ENCODE results near the gene WDR27.

Gene WDR27

DNA sequence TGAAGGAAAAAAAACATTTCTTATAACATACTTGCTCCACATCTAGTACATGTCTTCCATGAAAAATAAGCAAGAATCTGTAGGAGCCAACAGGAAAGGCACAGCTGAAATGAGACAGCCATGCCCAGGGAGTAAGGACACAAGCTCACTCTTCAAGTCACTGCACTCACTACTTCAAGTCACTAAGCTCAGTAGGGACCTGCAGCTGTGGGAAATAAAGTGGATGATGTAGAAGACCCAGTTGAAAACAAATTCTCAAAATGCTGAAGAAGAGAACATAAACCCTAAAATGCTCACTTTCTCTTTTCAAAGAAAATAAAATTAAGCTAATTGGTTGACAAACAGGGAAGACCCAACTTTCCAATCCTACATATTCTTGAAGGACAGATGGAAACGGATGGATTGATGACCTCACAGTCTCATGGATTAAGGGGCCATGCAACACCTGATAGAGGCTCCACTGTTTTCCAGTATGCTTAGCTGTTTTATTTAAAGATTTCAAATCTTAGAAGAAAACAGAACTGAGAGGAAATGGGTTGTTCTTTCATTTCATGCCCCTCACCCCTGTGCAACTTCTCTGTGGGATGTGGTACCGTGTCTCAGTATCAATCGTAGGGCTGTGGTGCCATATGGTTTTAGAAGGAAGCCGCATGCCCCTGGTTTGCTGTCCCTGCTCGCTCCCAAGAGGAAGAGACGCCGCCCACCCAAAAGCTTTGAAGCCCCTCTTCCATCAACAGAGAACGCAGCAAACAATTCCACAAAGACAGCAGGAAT lies 133.3 kb downstream of the WDR27 start:
- DNase-seq (ENCODE audit: low read depth in 1 of 2, low spot score in 1 of 2), result no peak

DNA sequence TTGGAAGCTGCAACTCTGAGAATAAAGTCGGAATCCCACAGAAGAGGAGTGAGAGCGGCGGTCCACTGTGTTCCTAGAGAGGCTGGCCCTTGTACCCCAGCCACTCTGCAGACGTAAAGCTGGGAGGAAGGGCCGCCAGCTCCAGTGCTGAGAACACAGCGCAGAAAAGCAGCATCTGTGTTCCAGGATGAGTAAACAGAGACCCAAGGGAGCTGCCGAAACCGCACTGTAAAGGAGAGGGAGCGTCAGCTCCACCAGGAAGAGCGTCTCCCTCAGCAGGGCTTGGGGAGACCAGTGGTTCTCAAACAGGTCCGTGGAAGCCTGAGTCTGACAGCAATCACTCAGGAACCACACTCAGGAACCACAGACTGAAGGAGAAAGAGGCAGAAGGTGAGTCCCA lies 134.0 kb downstream of the WDR27 start:
- no peak for DNase-seq (ENCODE audit: low read depth in 1 of 2, low spot score in 1 of 2)

DNA sequence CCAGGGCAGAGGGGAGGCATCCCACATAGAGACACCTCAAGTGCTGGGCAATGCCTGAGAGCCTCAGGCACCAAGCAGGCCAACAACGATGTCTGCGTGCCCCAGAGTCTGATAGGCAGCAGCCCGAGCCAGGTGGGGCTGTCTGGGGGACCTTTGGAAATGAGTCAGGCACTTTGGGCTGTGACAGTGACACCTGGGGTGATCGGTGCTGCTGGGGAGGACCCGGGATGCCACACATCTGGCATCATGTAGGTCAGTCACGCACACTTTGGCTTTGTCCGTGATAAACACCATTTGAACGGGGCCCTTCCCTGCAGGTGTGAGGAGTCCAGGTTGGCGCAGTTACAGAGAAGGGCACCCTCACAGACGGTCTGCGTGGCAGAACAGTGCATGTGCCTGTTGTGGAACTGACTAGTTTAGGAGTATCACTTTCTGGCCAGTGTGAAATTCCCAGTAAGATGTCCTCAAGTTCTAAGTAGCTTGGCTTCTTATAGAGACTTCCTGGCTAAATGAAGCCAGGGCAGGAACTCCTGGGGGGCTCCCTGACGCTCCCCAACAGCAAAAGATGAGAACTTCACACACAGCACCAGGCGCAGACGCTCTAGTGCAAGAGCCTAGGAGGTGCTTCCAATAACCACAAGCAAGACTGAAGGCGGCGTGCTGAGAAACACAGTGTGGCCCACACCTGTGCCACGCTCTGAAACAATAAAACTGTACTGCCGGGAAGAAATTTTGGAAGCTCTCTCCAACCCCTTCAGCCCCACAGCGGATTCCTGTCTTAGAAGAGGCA lies 134.7 kb downstream of the WDR27 start:
- no peak for DNase-seq (ENCODE audit: low read depth in 1 of 2, low spot score in 1 of 2)

DNA sequence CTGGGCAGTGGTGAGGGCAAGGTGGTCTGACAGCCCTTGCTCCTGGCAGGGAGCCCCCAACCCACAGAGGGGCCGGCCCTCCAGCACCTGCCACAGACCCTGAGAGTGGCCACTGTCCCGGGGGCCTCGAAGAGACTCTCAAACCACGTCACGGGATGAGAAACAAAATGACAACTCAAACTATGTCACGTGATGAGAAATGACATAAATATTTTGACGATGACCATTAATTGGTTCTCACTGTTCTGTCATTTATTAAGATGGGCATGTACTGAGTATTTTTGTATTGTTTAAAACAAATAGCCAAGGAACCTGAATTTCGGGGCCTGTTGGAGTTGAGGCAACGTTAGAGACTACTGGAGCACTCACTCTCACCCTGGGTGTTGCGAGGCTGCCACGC lies 135.5 kb downstream of the WDR27 start:
- DNase-seq (ENCODE audit: low read depth in 1 of 2, low spot score in 1 of 2), result no peak

DNA sequence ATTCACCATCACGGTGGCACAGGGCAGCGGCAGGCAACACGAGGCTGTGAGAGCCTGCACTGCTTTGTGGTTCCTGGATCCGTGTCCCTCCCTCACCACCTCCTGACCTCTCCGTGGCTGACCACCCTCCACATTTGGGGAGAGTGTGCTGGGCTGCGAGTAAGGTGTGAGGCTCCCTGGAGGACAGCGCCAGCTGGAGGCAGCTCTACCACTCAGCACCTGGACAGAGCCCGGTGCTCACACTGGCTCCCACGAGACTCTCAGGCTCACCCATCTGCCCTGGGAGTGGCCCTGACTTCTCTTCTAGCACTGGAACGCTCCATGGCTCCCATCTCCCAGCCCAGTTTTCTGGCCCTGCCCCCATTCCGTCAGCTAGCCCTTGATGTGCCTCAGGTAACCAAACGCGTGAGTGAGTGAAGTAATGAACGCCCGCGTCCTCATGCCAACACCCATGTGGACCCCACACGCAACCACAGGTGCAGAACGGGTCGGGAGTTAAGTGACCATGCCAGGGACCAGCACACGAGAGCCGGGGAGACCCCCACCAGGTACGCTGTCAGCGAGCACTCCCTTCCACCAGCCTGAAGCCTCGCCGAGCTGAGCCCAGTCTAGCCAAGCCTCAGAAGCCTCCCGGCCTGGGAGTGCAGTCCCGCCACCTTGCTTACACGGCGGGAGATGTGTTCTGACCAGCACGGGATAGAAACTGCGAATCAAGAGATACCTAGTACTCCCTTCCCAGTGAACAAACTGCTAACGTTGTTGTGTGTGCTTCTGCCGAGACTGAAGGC lies 137.2 kb downstream of the WDR27 start:
- no peak for DNase-seq (ENCODE audit: low read depth in 1 of 2, low spot score in 1 of 2)

DNA sequence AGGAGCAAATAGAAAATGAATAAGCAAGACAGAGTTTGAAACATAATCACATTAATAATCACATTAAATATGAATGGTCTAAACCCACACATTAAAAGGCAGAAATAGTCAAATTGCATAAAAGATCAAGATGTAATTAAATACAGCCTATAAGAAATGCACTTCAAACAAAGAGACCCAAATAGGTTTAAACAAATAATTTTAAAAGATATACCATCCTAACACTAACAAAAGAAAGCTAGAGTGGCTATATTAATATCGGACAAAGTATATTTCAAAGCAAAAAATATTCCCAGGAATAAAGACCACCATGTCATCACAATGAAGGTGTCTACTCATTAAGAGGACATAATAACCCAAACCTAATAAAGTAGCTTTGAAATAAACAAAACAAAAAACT lies 140.2 kb downstream of the WDR27 start:
- DNase-seq (ENCODE audit: low read depth in 1 of 2, low spot score in 1 of 2), result no peak

DNA sequence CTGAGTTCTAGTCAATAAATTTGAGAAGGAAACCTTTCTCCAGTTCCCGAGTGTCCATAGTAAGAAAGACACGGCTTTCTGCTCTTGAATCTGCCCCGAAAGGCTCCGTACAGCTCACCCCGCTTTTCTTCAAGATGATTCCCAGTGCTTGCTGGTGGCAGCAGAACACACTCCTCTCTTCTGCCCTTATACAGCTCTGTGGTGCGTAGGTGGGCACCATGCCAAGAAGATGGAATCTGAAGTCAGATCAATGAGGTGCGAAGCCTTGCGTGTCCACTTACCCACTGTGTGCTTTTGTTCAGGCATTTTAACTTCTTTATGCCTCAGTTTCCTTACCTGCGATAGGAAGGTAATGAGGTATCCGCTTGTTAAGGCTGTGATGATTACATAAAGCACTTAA lies 142.2 kb downstream of the WDR27 start:
- DNase-seq (ENCODE audit: low read depth in 1 of 2, low spot score in 1 of 2), result no peak

DNA sequence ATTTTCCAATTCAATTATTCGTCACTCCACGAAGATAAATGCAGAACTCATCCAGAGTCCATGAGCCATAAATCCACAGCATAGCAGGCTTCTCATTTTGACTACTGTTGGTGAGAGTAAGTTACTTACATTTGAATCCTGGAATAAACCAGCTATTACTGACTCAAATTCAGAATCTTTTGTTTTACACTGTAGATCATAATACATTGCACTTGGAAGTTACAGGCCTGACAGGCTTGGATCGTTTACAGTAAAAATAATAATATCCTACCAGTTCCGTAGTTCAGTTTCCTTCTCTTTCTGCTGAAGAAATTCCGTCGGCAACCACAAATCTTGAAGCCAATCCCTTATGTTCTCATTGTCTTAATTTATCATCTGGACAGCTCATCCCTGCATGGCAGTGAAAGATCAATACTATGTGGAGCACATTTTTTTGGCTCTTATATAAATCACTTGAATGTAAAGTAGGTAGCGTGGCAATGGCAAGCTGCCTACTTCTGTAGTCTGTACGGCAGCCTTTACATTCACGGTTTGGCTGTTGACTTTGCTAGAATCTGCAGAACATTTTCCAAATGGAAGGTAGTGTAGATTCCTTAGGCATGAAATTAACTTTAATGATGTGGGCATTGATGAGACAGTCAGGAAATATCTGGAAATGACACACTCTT lies 142.9 kb downstream of the WDR27 start:
- no peak for DNase-seq (ENCODE audit: low read depth in 1 of 2, low spot score in 1 of 2)

DNA sequence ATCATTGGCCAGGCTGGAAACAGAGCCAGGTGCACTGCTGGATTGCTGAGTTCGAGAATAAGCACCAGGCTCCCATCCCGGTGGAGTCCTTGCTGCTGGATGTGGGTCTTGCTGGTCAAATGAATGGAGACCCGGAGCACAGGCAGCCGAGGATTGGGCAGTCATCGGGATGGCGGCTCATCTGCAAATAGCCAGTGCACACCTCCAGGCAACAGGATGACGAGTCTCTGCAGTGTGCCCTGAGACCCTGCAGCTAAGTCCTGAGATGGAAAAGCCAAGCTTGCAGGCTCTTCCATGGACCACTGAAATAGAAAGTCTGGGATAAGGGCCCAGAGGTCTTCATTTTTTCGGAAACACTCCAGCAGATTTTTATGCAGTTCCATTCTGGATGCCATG lies 143.5 kb downstream of the WDR27 start:
- no peak for DNase-seq (ENCODE audit: low read depth in 1 of 2, low spot score in 1 of 2)

DNA sequence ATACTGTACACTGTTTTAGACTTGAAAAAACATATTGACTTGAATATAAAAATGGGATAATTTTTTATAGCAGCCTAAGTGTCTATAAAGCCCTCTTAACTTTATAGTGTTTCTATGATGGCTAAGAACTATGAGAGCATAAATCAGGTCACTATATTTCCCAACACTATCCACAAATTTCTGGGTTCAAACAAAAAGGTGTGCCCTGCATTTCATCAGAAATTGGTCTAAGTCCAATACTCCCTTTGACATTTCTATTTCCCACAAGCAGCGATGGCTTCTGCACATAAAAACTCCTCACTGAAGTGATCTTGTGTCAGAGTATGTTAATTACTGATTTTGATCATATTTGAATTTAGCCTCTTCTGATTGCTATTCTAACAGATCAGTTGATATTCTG lies 143.9 kb downstream of the WDR27 start:
- DNase-seq (ENCODE audit: low read depth in 1 of 2, low spot score in 1 of 2), result no peak

DNA sequence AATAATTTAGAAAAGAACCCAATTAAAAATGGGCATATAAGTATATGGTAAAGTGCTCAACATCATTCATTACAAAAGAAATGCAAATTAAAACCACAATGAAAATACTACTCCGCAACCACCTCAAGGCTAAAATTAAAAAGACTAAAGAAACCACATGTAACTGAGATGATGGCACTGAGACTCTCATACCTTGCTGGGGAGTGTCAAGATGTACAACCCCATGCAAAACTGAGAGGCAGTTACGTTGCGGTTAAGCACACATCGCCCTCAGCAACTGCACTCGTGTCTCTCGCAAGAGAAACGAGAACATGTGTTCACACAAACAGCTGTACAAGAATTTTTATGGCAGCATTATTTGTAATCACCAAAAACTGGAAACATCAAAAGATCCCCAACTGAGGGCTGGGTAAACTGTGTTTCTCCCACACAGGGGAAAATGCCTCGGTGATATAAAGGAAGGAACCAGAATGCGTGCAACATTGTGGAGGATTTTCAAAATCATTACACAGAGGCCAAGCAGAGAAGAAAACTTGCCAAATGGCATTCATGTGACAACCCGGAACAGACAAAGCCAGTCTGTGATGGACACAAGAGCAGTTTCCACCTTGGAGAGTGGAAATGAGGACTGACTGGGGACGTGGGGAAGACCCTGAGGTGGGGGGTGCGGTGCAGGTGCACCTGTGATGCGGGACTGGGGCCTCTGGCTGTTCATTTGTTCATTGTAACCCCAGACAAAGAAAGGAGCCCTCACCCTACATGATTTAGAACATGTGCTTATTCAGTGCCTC lies 144.9 kb downstream of the WDR27 start:
- DNase-seq (ENCODE audit: low read depth in 1 of 2, low spot score in 1 of 2), result no peak

DNA sequence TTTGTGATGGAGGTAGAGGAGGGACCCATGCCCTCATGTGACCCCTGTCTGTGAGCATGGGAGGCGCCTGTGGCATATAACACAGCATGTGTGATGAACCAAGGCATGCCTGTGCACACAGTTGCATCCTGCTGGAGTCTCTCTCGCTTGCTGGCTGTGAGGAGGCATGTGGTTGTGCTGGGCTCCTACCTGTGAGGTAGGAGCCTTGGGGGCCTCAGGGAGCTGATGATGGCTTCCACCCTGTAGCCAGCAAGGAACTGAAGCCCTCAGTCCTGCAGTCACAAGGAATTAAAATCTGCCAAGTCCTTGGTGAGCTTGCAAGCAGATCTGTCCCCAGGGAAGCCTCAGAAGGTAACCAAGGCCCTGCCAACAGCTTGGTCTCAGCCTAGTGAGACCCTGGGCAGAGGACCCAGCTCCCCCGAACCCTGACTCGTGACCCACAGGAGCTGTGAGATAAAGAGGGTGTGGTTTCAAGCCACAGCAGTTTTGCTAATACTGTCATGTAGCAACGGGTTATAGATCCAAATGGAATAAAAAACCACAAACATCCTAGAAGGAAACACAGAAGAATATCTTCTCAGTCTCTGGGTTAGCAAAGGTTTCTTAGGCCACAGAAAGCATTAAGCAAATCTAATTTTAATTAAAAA lies 145.7 kb downstream of the WDR27 start:
- no peak for DNase-seq (ENCODE audit: low read depth in 1 of 2, low spot score in 1 of 2)

DNA sequence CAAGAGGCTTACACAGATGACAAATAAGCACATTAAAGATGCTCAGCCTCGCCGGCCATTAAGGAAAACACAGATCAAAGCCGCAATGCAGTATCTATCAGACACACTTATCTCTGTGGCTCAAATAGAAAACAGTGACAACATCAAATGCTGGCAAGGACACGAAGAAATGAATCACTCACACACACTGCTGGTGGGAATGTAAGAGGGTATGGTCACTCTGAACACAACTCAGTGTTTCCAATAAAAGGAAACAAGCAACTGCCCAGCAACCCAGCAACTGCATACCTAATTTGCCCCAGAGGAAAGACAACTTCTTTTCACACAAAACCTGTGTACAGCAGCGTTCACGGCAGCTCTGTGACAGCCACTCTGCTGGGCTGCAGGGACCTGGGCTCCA lies 155.8 kb downstream of the WDR27 start:
- DNase-seq (ENCODE audit: low read depth in 1 of 2, low spot score in 1 of 2), result no peak

DNA sequence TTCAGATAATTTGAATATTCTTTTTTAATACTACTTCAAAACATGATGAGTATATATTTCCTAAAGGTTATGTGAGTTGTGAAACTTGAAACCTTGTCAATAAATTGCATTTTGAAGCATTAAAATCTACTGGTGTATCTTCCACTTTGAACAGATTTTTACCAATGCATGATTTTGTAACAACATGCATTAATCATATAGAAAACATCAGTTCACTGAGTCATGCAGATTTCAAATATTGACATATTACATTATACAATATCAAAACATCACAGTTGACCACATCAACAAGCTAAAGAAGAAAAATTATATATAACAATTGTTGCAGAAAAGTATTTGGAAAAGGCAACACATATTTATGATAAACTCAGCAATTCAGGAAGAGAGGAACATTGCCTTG lies 158.1 kb downstream of the WDR27 start:
- no peak for DNase-seq (ENCODE audit: low read depth in 1 of 2, low spot score in 1 of 2)

DNA sequence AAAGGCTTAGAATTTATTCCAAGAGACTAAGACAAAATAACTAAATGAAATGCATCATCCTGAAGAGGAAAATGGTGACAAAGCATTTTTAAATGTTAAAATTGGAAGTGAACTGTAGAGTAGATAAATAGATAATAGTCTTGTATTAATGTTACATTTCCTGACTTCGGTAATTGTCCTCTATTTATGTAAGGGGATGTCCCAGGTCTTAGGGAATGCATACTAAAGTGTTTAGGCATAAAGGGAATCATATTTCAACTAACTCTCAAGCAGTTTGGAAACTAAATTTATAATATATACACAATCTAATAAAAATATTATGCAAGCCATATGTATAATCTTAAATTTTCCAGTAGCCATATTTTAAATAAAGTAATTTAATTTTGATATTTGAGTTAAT lies 159.3 kb downstream of the WDR27 start:
- DNase-seq (ENCODE audit: low read depth in 1 of 2, low spot score in 1 of 2), result no peak

DNA sequence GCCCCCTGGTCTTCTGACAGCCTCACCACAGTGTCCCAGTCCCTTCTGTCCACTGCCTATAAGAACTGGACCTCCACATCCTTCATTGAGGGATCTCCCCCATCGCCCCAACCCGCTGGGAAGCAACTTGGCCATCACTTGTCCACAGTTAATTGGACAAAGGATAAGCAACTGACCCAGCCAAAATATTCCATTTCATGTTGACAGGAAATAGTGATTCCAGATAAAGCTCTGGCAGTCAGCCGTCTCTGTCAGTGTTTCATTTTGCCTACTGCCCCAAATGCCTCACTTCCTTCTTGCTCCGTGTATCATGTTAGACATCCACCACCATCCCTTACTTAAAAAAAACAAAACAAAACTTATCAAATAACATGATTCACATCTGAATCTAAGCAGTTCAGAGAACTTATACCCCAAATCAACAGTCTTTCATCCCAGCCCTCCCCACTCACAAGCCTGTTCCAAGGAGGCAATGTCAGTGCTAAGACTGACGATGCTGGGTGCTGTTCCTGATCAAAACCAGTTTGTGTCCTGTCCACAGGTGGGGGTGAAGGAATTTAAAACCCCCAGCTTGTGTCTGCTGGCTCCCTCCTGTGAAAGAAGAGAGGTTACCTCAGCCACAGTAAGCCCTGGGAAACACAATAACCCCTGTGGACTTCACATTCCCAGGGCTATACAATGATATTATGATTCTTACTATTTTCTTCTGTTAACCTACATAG lies 162.5 kb downstream of the WDR27 start:
- no peak for DNase-seq (ENCODE audit: low read depth in 1 of 2, low spot score in 1 of 2)

DNA sequence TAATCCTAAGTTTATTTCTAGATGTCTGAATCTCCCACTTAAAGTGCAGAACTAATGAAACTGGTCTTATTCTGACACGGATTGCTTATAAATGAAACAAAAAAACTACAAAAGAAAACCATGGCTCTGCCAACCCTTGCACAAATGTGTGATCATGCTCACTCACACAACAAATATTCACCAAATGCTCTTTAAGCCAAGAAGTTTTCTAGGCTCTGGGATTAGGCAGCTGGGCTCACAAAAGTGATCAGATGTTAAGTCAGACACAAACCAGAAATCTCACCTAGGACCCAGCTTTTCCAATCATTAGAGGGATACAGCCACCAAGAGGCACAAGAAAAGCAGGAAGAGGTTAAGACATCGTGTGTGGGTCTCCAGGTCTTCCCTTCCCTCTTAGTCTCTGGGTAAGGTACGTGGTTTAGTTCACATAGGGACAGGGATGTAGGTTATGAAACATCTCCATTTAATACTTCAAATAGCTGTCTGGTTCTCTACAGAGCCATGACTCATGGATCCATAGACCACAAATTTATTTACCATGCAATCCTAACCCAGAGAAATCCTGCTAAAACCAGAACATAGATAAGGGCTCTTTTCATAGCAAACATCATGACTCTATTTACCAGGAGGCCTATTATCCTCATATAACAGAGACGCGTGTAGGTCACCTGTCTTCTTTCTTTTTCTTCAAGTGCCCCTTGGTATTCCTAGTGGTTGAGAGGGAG lies 165.2 kb downstream of the WDR27 start:
- DNase-seq (ENCODE audit: low read depth in 1 of 2, low spot score in 1 of 2), result no peak

DNA sequence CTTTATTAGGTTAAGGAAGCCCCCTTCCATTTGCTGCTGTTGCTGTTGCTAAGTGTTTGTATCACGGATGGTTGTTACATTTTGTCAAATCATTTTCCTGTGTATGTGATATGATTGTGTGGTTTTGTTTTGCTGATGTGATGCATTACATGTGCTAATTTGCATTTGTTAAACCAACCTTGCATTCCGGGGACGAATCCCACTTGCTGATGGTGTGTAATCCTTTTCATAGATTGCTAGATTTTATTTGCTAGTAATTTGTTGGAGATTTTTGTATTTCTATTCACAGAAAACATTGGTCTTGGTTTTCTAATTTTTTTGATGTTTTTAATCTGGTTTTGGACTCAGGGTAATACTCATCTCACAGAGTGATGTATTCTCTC lies 167.8 kb downstream of the WDR27 start:
- DNase-seq (ENCODE audit: low read depth in 1 of 2, low spot score in 1 of 2), result no peak
